GM19043 (cell line): Measurements from ENCODE around the gene BRD2.

Experiments used
- ATAC-seq: cut with Tn5 transposase; IDR thresholded peaks from one replicate; pipeline ENCODE4 v1.9.1; 2021; ENCODE audit warnings: low read depth; ENCODE audit not compliant: unreplicated experiment

BRD2 gene

DNA sequence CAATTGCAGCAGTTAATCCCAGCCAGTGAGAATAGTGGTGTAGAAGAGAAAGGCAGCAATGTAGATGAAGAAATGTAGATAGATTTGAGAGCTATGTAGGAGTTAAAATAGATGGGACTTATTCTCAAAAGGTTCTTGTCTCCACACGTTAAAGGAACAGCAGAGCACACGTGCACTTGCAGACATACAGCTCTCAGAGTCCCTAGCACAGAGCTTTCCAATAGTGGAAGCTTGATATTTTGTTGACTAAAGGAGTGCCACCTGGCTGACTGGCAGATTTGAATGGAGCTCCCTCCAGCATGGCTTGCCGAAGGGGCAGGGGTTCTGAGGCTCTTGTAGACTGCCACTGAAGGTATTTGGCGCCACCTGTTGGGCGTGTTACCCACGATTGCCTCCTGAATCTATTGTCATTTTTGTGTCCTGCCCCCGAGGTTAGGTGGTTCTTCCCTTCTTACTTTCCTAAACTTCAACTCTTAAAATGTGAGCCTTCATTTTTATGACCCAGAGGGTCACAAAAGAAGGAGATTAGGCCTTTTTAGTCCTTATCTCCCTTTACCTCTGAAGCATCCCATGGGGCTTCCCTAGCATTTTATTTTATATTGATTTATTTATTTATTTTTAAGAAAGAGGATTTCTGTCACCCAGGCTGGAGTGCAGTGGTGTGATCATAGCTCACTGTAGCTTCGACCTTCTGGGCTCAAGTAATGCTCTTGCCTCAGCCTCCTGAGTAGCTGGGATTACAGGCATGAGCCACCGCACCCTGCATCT, 16.4 kb downstream of the BRD2 start:
- no peak for ATAC-seq

DNA sequence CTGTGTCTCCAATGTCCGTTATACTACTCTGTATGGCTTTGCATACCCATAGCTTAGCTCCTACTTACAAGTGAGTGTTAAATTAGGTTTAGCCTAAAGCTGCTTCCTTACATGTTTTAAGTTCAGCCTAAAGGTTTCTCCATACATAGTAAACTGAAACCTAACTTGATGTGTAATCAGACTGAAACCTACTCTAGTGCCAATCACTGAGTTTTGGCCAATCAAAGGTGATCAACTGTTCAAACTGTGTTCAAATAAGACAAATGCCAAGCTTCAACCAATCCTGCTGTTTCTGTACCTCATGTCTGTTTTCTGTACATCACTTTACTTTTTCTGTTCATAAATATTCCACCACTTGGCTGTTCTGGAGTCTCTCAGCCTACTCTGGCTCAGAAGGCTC, 21.0 kb downstream of the BRD2 start:
- no peak for ATAC-seq

GRCh38 chr6:32991972-32992371, 23.6 kb downstream of the BRD2 start:
- ATAC-seq: no peak

GRCh38 chr6:32993363-32993973, 25.1 kb downstream of the BRD2 start:
- no peak for ATAC-seq

DNA sequence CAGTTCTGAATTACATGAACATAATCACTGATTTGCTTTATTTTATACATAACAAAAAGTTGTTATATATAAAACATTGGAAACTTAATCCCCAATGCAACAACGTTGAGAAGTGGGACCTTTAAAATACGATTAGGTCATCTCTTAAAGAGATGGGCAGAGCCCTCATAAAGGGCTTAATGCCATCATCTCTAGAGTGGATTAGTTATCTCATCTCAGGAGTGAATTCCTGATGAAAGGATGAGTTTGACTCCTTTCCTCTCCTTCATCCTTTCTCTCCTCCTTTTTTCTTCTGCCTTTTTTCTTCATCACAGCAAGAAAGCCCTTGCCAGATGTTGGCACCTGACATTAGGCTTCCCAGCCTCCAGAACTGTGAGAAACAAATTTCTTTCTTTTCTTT, 27.1 kb downstream of the BRD2 start:
- no peak for ATAC-seq

- ATAC-seq: no peak
These were observed 31.7 kb downstream of the BRD2 start for GRCh38 chr6:33000055-33000454.

GRCh38 chr6:33001685-33002084, 33.3 kb downstream of the BRD2 start:
- no peak for ATAC-seq

GRCh38 chr6:33004940-33005339, 36.5 kb downstream of the BRD2 start:
- ATAC-seq: no peak

- ATAC-seq: no peak
These were observed 39.5 kb downstream of the BRD2 start for GRCh38 chr6:33007831-33008400.

GRCh38 chr6:33008944-33009861, 40.8 kb downstream of the BRD2 start, which contains the start of gene HLA-DOA:
Gene HLA-DOA, minus strand, starts transcription at chr6:33009591.
- ATAC-seq: peak; percentile 83

- no peak for ATAC-seq
These were observed 42.0 kb downstream of the BRD2 start for GRCh38 chr6:33010356-33010755.

DNA sequence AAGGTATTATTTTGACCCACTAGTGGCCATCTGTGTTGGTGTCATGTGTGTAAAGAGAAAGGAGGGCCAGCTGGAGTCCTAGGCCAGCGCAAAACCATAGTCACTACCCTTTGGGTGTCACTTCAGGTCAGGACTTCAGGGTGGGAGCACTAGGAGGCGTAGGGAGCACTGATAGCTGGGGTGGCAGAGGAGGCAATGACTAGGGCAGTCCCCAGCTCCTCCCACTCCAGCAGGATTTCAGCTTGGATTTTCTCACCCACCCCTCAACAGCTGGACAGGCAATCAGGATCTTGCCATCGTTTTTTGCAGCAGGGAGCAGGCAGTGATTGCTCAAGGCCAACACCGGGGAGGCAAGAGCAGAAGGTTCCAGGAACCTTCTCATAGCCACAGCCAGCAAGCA, 45.2 kb downstream of the BRD2 start:
- no peak for ATAC-seq

GRCh38 chr6:33014841-33015634, 46.6 kb downstream of the BRD2 start:
- no peak for ATAC-seq

DNA sequence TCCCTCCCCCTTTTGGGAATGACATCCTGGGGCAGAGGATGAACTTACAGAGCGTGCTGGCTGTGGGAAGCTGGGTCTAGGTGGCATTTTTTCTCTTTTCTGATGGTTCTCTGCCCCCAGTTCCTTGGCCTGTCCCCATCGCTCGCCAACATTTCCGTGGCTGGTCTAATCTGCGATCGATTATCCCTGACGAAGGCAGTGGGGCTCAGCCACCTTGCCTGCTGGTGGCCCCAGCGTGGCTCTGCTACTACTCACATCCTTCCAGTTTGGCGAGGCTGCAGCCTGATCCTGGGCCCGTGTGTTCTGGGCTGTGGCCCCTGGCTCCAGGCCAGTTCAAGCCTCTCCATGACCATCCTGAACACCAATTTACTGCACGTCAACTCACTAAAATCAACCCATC, 47.4 kb downstream of the BRD2 start:
- ATAC-seq: no peak

GRCh38 chr6:33017018-33017417, 48.6 kb downstream of the BRD2 start:
- no peak for ATAC-seq

GRCh38 chr6:33017694-33018353, 49.4 kb downstream of the BRD2 start:
- ATAC-seq: no peak

- no peak for ATAC-seq
These were observed 50.0 kb downstream of the BRD2 start for GRCh38 chr6:33018418-33018817.

GRCh38 chr6:33018904-33019303, 50.5 kb downstream of the BRD2 start:
- ATAC-seq: peak; percentile 52

DNA sequence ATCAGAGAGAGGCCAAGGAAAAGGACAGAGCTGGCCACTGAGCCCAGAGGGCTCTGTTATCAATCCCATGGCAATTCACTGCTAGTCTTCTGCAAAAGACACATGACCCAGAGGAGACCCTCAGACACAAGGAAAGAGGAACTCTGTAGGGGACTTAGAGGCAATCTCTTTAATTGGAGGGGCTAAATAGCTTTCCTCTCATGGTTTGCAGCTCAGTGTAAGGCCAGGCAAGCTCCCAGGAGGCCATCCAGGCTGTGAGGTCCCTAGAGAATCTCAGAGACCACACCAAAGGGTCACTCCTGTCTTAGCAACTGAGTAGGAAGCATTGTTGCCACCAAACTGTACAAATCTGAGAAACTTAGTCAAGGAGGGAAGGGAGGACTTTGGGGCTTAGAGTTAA, 51.0 kb downstream of the BRD2 start:
- no peak for ATAC-seq

DNA sequence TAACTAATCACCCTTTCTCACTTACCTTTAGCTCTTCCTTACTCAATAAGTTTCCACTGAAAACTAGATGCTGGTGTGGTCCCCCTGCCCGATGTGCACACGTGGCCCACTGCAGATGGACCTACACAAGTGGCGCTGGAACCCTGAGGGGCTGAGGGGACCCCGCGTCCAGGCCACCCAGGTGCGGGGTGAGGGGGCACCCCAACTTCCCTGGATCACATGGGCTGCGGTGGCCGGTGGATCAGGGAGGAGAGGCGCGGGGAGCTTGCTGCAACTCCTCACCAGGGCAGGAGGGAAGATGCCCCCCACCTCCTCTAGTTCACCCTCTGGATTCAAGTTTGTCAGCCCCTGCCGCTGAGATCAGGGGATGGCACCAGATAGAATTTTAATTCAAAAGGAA, 53.5 kb downstream of the BRD2 start:
- ATAC-seq: no peak
